HL-60 (cell line): ENCODE results near the gene DLK2.

Experiments
- CTCF ChIP-seq: IDR thresholded peaks from one replicate; pipeline ENCODE4 v1.5.1; 2011; ENCODE audit warnings: low read length, control low read depth, inconsistent platforms; ENCODE audit not compliant: insufficient read depth
- POLR2AphosphoS5 ChIP-seq: IDR thresholded peaks from 2 replicates; pipeline ENCODE4 v1.6.1; 2012; ENCODE audit warnings: low read depth
- REST ChIP-seq: IDR thresholded peaks from 2 replicates; pipeline ENCODE4 v1.6.1; 2012; ENCODE audit warnings: low read depth; ENCODE audit not compliant: insufficient replicate concordance

- TF ChIP-seq CTCF (peak; percentile 96), REST (no peak), POLR2AphosphoS5 (no peak)
Observed at GRCh38 chr6:43454290-43454695, 1.1 kb downstream of the DLK2 start.
